HEK293T (cell line): ENCODE measurements around the gene PLPPR1.

Experiments
- ARNT ChIP-seq: fragments of 450-650 bp; IDR thresholded peaks from 2 replicates; pipeline ENCODE4 v1.6.1; 2017; ENCODE audit warnings: mild to moderate bottlenecking
- BHLHE40 ChIP-seq: fragments of 450-650 bp; IDR thresholded peaks from 2 replicates; pipeline ENCODE4 v1.6.1; 2016; ENCODE audit warnings: mild to moderate bottlenecking, moderate library complexity, borderline replicate concordance
- ELF4 ChIP-seq: fragments of 450-650 bp; IDR thresholded peaks from 2 replicates; pipeline ENCODE4 v1.6.1; 2017; ENCODE audit warnings: antibody characterized with exemption
- FOXA1 ChIP-seq: fragments of 450-650 bp; IDR thresholded peaks from 2 replicates; pipeline ENCODE4 v1.6.1; 2016; ENCODE audit warnings: mild to moderate bottlenecking
- FOXK2 ChIP-seq: fragments of 450-650 bp; IDR thresholded peaks from 2 replicates; pipeline ENCODE4 v1.6.1; 2016; ENCODE audit warnings: mild to moderate bottlenecking
- FOXM1 ChIP-seq: fragments of 450-650 bp; IDR thresholded peaks from 2 replicates; pipeline ENCODE4 v1.6.1; 2017; ENCODE audit warnings: mild to moderate bottlenecking, borderline replicate concordance
- HDGF ChIP-seq: fragments of 450-650 bp; IDR thresholded peaks from 2 replicates; pipeline ENCODE4 v1.6.1; 2017; ENCODE audit warnings: antibody characterized with exemption, borderline replicate concordance
- L3MBTL2 ChIP-seq: fragments of 450-650 bp; conservative IDR thresholded peaks from 2 replicates; pipeline ENCODE4 v1.6.1; 2016; ENCODE audit warnings: mild to moderate bottlenecking
- SP1 ChIP-seq: fragments of 450-650 bp; IDR thresholded peaks from 2 replicates; pipeline ENCODE4 v1.6.1; 2017
- SUZ12 ChIP-seq: fragments of 450-650 bp; IDR thresholded peaks from 2 replicates; pipeline ENCODE4 v1.6.1; 2016; ENCODE audit warnings: mild to moderate bottlenecking

- TF ChIP-seq FOXA1 (no peak), FOXK2 (no peak), FOXM1 (no peak), SUZ12 (no peak), SP1 (no peak), L3MBTL2 (no peak), HDGF (no peak), ARNT (no peak), BHLHE40 (no peak), ELF4 (no peak)
Measured at GRCh38 chr9:101027733-101028345, 688 bp upstream of the PLPPR1 start.
